Measurements from ENCODE around the gene CENPP.

DNA sequence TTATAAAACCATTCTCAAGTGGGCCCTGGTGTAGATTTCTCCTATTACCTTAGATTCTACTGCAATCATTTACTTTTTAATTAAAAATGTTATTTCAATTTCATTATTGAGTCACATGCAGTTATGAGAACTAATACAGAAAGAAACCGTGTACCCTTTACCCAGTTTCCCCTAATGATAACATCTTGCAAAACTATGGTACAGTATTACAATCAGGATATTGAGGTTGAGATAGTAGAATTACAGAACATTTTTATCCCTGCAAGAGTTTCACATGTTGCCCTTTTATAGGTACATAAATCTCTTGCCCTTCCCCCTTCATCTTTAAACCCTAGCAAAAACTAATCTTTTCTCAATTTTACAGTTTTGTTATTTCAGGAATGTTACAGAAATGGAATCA, 109.5 kb downstream of the CENPP start:
- TF ChIP-seq, protein P1, sequence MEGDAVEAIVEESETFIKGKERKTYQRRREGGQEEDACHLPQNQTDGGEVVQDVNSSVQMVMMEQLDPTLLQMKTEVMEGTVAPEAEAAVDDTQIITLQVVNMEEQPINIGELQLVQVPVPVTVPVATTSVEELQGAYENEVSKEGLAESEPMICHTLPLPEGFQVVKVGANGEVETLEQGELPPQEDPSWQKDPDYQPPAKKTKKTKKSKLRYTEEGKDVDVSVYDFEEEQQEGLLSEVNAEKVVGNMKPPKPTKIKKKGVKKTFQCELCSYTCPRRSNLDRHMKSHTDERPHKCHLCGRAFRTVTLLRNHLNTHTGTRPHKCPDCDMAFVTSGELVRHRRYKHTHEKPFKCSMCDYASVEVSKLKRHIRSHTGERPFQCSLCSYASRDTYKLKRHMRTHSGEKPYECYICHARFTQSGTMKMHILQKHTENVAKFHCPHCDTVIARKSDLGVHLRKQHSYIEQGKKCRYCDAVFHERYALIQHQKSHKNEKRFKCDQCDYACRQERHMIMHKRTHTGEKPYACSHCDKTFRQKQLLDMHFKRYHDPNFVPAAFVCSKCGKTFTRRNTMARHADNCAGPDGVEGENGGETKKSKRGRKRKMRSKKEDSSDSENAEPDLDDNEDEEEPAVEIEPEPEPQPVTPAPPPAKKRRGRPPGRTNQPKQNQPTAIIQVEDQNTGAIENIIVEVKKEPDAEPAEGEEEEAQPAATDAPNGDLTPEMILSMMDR (IDR thresholded peaks at IDR 0.05) = no peak
- TF ChIP-seq POLR2AphosphoS5 (IDR thresholded peaks at IDR 0.05) (no peak), POLR2A (IDR thresholded peaks at IDR 0.05) (no peak)

Measured in gastroesophageal sphincter (tissue), 3 donors.